Stimulated activated CD8-positive, alpha-beta memory T cell treated with anti-CD3 and anti-CD28 coated beads, Interleukin-7, amount 100 ng/mL, for 48 hours (primary cell): ENCODE results near the gene NPHS2.
"Not testable (repeated sequence)": the region's sequence is repeated elsewhere in the genome, so short reads cannot be mapped to it uniquely, and the experiment has no call there.

ENCODE experiments used
- DNase-seq, 2 donors: peaks; one replicate each; pipeline ENCODE4 v3.0.0-alpha.2; 2020; ENCODE audit warnings: low read depth in 1 of 2; ENCODE audit errors: extremely low read depth in 1 of 2

The NPHS2 gene

GRCh38 chr1:179548666-179549367 lies 26.9 kb downstream of the NPHS2 start:
- DNase-seq = no peak

GRCh38 chr1:179547021-179547535 lies 28.7 kb downstream of the NPHS2 start:
- DNase-seq = no peak

- DNase-seq = no peak
Measured at GRCh38 chr1:179545321-179545720, 30.4 kb downstream of the NPHS2 start.

DNA sequence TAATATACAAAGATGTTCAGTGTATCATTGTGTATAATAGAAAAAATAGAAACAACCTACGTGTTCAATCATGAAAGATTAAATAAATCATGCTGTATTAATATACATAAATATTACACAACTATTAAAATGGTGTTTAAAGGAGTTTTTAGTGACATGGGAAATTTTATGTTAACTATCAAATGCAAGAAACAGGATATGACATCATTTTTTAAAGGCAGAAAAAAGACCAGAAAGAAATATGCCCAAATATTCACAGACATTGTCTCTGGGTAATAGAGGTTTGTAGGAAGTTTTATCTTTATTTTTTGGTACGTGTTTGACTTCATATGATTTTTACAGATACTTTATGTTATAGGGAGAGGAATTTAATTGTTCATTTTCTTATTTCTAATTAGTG lies 34.0 kb downstream of the NPHS2 start:
- no peak for DNase-seq

- no peak for DNase-seq
Measured at GRCh38 chr1:179530352-179530751, 45.4 kb downstream of the NPHS2 start.

- no peak for DNase-seq
Measured at GRCh38 chr1:179529482-179530195, 46.1 kb downstream of the NPHS2 start.

DNA sequence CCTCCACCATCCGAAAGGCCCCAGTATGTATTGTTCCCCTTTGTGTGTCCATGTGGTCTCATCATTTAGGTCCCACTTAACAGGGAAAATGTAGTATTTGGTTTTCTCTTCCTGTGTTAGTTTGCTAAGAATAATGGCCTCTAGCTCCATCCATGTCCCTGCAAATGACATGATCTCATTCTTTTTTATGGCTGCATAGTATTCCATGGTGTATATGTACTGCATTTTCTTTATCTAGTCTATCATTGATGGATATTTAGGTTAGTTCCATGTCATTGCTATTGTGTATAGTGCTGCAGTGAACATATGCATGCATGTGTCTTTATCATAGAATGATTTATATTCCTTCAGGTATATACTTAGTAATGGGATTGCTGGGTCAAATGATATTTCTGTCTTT lies 57.2 kb downstream of the NPHS2 start:
- not testable (repeated sequence) for DNase-seq

- DNase-seq = no peak
Measured at GRCh38 chr1:179516976-179517705, 58.6 kb downstream of the NPHS2 start.

DNA sequence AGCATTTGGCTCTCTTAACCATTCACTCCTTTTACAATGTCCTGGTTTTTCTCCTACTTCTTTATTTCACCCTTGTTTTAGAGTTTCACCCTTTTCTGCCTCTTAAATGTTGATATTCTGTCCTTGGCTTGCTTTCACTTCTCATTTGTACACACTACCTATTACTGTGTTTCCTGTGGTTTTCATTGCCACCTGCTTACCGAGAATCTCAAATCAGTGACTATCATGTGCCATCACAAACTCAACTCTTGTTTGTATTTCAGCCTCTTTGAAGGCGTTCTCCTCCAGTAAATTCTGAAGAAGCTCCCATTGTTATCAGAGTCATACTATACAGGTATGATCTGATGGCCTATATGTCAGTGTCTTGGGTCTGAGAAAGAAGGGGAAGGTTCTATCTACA lies 65.7 kb downstream of the NPHS2 start:
- no peak for DNase-seq

GRCh38 chr1:179509384-179509783 lies 66.4 kb downstream of the NPHS2 start:
- DNase-seq = no peak

DNA sequence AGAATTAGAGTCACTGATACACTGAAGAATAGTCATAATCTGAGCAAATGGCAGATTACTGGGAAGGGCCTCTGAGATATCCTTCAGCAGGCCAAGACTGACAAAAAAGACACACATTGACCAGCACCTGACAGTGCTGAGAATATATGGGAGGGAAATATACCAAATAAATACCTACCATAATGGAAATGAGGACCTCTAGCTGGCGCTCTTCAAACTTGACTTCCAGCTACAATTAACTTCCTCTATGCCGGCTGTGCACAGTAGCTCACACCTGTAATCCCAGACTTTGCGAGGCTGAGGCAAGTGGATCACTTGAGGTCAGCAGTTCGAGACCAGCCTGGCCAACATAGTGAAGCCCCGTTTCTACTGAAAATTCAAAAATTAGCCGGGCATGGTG lies 69.5 kb downstream of the NPHS2 start:
- no peak for DNase-seq
